H1 (cell line): ENCODE data around the gene KCNC2.

ENCODE experiments used
- CBX5 ChIP-seq: fragments of 300-800, 300-1000 bp; sonication (generic); IDR thresholded peaks from 2 replicates; pipeline ENCODE4 v1.7.1; 2016; ENCODE audit warnings: antibody characterized with exemption, low read length, low read depth
- EGR1 ChIP-seq: IDR thresholded peaks from 2 replicates; pipeline ENCODE4 v1.6.1; 2011; ENCODE audit warnings: low read depth, low read length, borderline replicate concordance
- EP300 ChIP-seq, 2 experiments: IDR thresholded peaks; 1 replicate in 1 of 2; 2 replicates in 1 of 2; pipeline ENCODE4 v1.6.1; 2011 to 2012; ENCODE audit warnings: low read depth in 2 of 2, low read length in 2 of 2, mild to moderate bottlenecking in 2 of 2, borderline replicate concordance in 1 of 2, inconsistent platforms in 1 of 2, moderate library complexity in 1 of 2
- EZH2 ChIP-seq: fragments of 200-600 bp; sonication (generic); IDR thresholded peaks from 2 replicates; pipeline ENCODE4 v1.7.1; 2012; ENCODE audit warnings: low read depth, mild to moderate bottlenecking, moderate library complexity, low read length, inconsistent platforms; ENCODE audit not compliant: severe bottlenecking
- POLR2A ChIP-seq, 2 experiments: IDR thresholded peaks; 1 replicate in 1 of 2; 2 replicates in 1 of 2; pipeline ENCODE4 v1.6.1; 2011; ENCODE audit warnings: low read depth in 2 of 2, low read length in 2 of 2, mild to moderate bottlenecking in 2 of 2; ENCODE audit errors: control extremely low read depth in 1 of 2
- SP1 ChIP-seq: IDR thresholded peaks from 2 replicates; pipeline ENCODE4 v1.6.1; 2011; ENCODE audit warnings: low read depth, low read length
- TCF12 ChIP-seq: IDR thresholded peaks from 2 replicates; pipeline ENCODE4 v1.6.1; 2011; ENCODE audit warnings: low read depth, mild to moderate bottlenecking, low read length
- ZNF274 ChIP-seq: IDR thresholded peaks from 2 replicates; pipeline ENCODE4 v1.7.0; 2012; ENCODE audit warnings: low read length, borderline replicate concordance; ENCODE audit errors: extremely low read depth
- TF ChIP-seq, protein P1 (sequence below), 3 experiments: IDR thresholded peaks; 1 replicate in 2 of 3; 2 replicates in 1 of 3; pipeline versions ENCODE4 v1.5.1 to v1.6.1; 2011; ENCODE audit warnings: low read length in 3 of 3, mild to moderate bottlenecking in 3 of 3, inconsistent platforms in 2 of 3, low read depth in 1 of 3, moderate library complexity in 1 of 3; ENCODE audit not compliant: insufficient read depth in 1 of 3; ENCODE audit errors: control extremely low read depth in 1 of 3

DNA sequence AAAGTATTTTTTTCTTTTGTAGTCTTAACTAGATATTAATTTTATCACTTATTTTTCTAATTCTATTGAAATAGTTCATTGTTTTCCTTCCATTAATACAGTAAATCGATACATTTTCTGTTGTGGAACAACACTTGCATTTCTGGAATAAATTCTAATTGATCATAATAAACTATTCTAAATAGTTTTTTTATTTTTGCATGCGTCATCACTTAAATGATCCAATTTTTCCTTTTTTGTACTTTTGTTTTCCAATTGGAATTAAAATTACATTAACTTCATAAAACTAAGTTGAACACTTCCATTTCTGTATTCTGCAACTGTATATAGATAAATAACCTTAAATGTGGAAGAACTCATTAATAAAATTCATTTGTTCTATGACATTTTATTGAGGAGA lies 202.5 kb downstream of the KCNC2 start:
- TF ChIP-seq, protein P1, sequence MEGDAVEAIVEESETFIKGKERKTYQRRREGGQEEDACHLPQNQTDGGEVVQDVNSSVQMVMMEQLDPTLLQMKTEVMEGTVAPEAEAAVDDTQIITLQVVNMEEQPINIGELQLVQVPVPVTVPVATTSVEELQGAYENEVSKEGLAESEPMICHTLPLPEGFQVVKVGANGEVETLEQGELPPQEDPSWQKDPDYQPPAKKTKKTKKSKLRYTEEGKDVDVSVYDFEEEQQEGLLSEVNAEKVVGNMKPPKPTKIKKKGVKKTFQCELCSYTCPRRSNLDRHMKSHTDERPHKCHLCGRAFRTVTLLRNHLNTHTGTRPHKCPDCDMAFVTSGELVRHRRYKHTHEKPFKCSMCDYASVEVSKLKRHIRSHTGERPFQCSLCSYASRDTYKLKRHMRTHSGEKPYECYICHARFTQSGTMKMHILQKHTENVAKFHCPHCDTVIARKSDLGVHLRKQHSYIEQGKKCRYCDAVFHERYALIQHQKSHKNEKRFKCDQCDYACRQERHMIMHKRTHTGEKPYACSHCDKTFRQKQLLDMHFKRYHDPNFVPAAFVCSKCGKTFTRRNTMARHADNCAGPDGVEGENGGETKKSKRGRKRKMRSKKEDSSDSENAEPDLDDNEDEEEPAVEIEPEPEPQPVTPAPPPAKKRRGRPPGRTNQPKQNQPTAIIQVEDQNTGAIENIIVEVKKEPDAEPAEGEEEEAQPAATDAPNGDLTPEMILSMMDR (IDR thresholded peaks at IDR 0.05; ENCODE audit: control extremely low read depth in 1 of 3, insufficient read depth in 1 of 3, low read depth in 1 of 3, low read length in 3 of 3): no peak
- TF ChIP-seq CBX5: no peak
- no peak for TF ChIP-seq POLR2A (IDR thresholded peaks at IDR 0.05; ENCODE audit: control extremely low read depth in 1 of 2, low read depth in 2 of 2, low read length in 2 of 2)
- TF ChIP-seq EP300 (IDR thresholded peaks at IDR 0.05; ENCODE audit: borderline replicate concordance in 1 of 2, low read depth in 2 of 2, low read length in 2 of 2): no peak
- TF ChIP-seq ZNF274: no peak
- TF ChIP-seq EGR1: no peak
- TF ChIP-seq EZH2: no peak
- no peak for TF ChIP-seq TCF12
- TF ChIP-seq SP1: no peak
